GM19467 (cell line): Measurements from ENCODE around the gene ZNF580.
A peak's percentile ranks its signal among the peaks of the same experiment; 100 is the strongest.

Source experiments
- ATAC-seq: cut with Tn5 transposase; IDR thresholded peaks from one replicate; pipeline ENCODE4 v1.9.1; 2021; ENCODE audit warnings: mild to moderate bottlenecking, moderate library complexity; ENCODE audit not compliant: unreplicated experiment

The ZNF580 gene

DNA sequence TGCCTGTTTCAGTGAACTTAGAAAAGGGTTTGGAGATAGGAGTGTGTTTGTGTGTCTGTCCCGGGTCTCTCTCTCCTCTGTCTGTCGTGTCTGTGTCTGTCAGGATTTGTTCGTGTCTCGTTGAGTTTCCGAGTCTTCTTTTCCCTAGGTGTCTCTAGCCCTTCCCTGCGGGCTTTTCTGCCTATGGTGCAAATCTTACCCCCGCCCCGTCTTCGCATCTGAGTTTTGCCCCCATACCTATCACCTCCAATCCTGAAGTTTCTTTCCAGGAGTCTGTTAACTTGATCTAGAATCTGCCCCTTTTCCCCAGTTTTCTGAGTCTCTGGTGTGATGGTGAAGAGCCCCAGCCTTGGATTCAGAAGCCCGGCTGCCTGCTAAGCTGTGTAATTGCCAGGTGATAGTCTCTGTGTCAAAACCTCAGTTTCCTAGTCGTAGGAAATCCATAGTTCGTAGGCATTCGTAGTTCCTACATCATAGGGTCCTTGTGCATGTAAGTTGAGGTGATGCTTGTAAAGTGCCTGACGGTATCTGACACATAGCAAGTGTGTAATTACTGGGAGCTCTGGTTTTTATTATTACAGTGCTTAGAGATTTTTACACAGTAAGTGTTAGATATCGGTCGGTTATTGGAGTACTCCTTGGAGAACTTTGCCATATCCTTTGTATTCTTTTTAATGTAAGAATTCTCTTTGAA is 35.0 kb downstream of the ZNF580 start:
- no peak for ATAC-seq

DNA sequence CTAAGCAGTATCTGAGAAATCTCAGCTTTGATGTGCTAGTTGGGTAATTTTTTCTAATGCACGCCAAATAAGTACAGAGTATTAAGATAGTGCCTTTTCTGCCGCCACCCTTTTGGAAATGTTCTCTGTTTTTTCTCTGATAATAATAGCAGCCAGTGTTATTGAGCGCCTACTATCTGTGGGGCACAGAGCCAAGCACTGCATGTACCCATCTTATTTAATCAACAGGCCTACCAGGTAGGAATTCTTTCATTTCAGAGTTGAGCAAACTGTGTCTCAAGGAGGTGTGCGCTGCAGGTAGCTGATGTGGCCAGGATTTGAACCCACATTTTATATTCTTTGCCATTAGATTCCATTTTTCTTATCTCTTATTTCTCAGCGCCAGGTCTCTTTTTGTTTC is 35.6 kb downstream of the ZNF580 start:
- no peak for ATAC-seq

DNA sequence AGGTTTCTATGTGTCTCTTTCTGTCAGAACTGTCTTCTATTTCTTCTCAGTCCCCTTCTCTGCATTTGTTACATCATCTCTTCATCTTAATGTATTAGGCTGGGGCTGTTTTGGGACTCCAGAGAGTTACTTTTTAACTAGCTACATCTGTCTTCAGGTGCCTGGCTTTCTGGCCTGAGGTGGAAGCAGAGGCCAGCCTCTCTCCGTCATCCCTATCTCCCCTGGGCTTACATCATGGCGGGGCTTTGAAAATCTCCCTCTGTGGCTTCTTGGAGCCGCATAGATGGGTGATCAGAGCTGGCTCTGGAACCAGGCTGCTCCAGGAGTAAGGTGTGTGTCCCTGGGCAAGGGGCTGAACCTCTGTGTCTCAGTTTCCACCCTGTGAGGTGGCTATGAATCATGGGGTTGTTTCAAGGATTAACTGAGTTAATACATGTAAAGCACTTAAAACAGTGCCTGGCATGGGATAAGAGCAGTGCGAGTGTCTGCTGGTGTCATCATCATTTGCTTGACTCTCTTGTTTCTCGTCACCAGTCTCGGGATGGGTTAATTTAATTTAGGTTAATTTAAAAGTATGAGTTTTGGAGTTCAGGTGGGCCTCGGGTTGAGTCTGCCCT is 36.2 kb downstream of the ZNF580 start:
- no peak for ATAC-seq

DNA sequence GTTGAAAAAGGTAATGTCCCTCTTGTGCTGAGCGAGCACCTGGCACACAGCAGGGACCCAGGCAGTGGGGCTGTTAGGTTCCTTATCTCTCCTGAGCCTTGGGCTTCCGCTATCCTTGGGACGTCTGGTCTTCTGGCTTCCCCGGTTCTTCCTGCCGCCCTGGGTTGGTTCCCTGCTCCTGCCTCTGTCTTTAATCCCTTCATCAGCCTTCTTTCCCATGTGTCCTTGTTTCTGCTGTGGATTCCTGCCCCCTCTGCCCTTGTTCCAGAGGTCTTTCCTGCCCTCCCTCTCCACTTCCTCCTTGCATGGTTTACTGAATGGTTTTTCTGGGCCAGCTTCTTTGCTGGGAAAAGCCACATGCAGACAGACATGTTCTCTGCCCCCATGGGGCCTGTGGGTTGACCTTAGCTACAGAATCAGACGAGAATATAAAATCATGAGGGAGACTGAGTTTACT is 36.8 kb downstream of the ZNF580 start:
- no peak for ATAC-seq

DNA sequence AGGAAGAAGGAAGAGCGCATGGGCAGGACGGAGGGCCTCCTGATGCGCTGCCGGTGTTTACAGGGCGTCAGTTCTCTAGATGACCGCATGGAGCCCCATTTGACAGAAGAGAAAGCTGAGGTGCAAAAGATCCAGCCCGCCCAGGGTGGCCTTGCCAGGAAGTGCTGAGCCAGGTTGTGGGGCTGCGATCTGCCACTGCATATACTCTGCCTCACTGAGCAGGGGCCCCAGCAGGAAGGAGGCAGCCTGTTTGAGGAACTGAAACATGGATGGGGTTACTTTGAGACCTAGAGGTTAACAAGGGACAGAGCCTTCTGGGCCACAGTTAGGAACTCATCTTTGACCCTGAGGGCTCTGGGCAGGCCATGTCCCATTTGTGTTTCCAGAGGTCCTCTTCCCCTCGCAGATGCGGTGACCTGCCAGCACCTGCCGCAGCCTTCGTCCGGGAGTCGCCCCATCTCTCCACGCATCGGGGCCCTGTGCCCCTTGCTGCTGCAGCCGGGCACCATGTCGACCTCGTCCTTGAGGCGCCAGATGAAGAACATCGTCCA is 37.4 kb downstream of the ZNF580 start:
- ATAC-seq: peak; percentile 62

DNA sequence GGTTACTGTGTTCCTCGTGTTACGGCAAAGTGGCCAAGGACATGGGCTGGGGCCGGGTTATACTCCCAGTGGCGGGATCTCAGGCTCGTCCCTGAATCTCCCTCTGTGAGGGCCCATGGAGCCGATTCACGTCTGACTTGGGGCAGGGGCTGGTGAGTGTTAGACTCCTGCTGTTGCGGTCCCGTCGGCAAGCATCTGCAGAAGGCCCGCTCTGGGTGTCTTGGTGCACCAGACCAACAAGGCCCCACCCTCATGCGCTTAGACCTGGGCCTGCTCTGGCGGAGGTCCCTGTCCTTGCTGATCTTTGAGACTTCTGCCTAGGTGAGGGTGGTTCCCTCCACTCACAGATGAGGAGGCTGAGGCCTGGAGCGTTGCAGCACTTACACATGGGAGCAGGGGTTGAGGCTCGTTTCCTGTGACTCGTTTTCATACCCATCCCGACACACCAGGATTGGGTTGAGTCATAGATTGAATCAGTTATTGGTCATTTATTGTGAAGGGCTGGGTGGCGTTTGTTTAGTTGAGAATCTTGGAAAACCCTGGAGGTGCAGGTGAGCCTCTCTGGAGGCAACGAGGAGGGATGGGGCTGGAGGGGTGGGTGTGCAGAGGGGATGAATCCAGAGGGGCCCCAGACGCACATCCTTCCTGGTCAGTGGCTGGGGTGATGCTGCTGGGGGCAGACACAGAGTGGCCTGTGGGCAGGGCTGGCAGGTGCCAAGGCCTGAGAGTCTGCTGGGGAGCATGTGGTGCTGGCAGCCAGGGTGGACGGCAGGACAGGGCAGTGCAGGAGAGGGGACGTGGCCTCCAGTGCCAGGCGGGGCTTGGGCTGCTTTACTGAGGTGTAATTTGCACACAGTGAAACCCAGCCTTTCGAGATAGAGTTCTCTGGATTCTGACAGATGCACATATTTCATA is 38.8 kb downstream of the ZNF580 start:
- no peak for ATAC-seq

DNA sequence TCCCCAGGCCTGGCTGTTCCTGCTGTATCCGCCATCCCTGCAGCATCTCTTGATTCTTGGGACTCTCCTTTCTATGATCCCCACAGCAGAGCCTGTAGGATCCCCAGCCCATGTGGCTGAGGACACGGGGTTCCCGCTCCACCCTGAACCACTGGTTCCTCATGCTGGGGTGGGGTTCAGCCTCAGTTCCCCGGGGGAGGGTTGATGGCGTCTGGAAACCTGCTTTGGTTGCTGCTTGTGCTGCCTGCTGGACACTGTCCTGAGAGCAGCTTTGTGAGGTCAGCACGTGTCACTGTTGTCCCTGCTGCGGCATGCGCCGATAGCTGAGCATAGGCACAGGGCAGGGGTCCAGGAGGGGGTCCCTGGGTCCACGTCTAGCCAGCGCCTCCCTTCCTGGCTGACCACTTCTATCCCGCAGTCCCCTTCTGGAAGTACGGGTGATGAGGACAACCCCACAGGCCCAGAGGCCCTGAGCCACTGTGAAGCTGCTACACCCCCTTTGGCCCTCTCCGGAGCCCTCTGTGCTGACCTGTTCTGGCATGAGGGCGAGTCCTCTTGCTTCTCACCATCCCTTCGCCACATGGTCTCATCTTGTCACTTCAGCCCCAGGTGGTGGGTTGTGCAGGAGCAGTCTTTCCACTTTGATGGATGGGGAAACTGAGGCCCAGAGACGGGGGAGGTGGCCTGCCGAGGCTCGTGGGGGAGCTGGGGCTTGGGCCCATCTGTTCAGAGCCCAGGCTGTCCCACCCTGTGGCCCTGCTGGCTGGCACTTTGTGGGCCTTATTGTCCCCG is 39.7 kb downstream of the ZNF580 start:
- no peak for ATAC-seq

DNA sequence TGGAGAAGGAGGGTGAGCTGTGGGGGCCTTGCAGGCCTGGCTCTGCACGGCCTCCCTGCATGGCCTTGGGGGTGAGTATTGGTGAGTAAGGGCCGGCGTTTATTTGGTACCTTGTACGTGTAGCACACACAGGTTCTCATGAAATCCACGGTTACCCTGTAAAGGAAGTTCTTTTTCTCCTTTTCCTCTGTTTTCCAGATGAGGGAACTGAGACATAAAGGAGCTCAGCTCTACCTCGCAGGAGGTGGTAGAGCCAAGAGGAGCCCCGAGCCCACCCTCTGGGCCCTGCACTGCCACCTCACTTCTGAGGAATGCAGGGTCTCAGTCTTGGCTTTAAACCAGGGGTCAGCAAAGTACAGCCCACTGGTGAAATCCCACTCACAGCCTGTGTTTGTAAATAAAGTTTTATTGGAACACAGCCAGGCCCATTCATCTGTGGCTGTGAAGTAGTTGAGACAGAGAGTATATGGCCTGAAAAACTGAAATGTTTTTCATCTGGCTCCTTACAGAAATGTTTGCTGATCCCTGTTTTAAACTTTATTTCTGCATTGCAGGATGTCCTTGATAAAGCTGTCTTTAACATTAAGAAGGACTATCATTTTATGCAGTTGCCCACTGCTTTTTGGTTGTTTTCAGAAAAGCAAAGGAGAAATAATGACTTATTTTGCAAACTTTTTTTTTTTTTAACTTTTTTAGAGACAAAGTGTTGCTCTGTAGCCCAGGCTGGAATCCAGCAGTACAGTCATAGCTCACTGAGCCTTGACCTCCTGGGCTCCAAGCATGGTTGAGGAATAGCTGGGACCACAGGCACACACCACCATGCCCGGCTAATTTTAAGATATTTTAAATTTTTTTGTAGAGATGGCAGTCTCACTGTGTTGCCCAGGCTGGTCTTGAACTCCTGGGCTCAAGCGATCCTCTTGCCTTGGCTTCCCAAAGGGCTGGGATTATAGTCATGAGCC is 40.6 kb downstream of the ZNF580 start:
- no peak for ATAC-seq

DNA sequence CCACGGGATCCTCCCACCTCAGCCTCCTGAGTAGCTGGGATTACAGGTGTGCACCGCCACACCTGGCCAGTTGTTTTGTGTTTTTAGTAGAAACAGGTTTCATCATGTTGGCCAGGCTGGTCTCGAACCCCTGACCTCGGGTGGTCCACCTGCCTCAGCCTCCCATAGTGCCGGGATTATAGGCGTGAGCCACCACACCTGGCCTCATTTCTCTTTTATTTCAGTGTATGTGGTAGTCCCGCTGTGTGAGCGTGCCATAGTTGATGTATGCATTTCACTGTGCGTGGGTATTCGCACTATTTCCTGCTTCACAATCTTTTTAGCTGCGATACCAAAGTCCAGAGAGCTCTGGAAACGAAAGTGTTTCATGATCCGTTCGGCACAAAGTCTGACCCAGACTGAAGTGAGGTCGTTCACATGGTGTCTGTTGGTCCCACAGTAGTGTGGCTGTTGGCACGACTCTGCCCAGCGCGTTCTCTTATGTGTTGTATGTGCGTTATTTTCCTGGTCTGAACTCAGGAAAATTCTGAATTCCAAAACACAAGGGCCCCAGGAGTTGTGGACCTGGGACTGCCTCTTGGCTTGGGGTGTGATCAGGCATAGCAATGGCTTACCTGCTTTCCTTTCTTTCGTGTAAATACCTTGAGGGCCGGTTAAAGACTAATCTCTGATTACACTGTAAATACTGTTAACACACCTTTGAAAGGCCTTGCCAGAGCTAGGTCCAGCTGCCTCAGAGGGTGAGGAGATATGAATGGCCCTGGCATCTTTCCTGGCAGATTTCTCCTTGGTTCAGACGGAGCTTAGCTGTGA is 42.9 kb downstream of the ZNF580 start:
- ATAC-seq: no peak

DNA sequence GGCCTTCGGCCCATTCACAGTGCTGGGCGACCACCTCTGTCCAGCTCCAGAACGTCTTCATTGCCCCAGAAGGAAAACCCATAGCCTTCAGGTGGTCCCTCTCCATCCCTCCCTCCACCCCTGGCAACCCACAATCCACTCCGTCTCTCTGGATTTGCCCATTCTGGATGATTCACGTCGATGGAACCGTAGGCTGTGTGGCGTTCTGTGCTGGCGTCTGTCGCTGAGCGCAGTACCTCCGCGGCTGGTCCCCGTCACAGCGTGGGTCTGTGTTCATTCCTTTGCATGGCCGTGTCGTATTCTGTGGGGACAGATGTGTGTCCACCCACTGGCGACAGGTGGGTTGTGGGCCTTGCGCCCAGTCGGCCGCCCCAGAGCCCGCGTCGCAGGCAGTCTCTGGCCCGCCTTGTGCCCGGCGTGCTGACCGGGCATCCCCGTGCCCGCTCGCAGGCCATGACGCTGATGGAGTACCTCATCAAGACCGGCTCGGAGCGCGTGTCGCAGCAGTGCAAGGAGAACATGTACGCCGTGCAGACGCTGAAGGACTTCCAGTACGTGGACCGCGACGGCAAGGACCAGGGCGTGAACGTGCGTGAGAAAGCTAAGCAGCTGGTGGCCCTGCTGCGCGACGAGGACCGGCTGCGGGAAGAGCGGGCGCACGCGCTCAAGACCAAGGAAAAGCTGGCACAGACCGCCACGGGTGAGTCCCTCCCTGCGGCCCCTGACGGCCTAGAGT is 44.3 kb downstream of the ZNF580 start:
- no peak for ATAC-seq

DNA sequence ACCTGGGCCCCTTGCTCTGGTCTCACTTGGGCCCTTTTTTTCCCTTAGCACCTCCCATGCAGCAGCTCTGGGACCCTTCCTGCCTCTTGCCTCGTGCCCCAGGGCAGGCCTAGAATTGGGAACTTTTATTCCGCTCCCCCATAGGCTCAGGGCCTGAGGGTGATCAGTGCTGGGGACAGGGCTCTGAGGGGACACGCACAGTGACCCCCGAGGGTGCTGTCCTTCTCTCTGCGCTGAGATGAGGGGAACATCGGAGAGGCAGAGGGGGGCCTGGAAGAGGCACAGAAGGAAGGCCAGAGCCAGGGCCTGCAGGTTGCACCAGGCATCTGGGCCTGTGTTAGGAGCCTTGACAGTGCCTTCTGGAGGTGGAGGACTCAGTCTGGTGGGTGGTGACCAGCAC is 45.0 kb downstream of the ZNF580 start:
- no peak for ATAC-seq

DNA sequence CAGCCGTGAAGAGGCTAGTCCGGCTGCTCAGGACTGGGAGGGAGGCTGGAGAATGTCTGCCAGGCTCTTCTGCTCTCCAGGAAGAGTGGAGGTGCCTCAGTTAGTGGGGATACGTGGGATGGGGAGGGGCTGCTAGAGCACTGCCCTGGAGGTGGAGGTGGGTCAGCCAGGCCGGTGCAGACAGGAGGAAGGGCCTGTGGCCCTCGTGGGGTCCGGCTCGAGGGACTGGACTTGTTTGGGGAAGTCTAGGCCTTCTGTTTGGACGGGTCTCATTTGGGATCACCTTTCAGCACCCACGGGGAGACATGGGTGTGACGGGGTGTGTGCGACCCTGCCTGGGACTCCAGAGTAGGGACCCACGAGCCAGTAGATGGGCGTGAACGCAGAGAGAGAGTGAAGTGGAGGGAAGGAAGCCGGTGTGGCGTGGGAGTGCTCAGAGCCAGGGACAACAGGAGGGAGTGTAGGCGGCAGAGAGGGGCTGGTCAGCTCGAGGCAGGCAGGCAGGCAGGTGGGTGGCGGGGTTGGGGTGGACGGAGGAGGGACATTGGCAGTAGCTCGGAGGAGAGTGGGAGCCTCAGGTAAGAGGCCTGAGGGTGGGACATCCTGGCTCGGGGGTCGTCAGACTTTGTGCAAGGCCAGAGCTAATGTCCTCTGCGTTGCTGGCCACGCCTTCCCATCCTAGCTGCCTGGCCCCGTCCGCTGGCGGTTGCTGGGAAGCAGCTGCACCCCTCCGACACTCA is 45.7 kb downstream of the ZNF580 start:
- ATAC-seq: no peak

DNA sequence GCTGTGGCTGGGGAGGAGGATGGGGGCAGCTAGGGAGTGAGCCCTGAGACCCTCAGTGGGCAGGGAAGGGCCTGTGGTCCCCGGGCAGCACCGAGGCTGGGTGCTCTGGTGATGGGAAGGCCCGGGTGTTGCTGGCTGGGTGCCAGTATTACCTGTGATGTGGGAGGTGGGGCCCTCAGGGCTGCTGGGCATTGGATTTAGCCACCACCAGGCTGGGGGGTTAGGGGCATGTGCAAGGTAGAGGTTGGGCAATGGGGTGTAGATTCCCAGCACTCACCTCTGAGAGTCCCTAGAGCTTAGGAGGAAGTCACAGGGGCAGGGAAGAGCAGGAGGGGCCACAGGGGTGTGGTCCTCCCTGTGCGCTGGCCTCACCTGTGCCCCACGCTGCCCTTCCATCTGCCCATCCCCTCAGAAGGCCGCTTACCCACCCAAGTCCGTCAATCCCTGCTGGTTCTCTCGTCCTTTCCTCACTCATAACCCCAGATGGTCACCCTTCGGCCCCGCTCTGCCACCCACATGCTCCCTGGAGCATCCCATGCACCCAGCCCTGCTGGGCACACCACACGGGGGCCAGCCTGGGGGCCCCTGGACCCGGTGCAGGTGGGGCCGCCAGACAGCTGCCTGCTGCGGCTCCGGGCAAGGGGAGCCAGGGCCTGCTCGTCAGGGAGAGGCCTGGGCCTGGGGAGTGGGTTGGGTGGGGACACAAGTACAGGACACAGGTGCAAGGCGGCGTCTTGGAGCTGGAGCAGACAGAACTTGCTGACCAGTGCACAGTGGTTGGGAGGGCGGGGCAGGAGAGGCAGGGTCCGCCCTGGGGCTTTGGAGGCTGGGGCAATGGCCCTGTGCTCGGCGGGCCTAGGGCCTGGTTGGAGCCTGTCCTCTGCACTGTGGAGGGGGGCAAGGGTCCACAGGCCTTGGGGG is 46.7 kb downstream of the ZNF580 start:
- ATAC-seq: no peak

DNA sequence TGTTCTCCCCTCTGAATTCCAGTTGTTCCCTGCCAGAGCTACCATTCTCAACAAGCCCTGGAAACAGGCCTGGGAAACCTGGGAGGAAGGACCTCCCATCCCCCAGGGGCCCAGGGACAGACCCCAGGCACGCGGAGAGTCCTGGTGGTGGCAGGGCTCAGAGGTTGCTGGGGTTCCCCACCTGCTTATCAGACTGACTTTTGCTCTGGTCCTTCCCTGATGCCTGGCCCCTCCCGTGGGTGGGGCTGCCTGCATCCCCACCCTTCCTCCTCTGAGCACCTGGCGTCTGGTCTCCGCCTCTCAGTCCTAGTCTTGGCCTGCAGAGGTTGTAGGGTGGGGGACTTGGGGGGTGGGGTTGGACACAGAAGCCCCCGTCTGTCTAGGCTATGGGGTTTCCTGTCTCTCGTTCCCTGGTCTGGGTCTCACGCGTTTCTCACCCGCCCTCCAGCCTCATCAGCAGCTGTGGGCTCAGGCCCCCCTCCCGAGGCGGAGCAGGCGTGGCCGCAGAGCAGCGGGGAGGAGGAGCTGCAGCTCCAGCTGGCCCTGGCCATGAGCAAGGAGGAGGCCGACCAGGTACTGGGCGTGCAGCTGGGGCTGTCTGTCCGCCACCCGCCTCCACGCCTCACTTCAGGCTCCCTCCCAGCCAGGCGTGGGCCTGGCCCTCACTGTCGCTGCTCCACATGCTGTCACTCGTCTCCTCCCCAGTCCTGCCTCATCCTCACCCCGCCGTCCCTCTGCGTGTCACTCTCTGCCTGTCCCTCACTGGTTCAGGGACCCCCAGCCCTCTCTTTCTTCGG is 47.8 kb downstream of the ZNF580 start:
- no peak for ATAC-seq

DNA sequence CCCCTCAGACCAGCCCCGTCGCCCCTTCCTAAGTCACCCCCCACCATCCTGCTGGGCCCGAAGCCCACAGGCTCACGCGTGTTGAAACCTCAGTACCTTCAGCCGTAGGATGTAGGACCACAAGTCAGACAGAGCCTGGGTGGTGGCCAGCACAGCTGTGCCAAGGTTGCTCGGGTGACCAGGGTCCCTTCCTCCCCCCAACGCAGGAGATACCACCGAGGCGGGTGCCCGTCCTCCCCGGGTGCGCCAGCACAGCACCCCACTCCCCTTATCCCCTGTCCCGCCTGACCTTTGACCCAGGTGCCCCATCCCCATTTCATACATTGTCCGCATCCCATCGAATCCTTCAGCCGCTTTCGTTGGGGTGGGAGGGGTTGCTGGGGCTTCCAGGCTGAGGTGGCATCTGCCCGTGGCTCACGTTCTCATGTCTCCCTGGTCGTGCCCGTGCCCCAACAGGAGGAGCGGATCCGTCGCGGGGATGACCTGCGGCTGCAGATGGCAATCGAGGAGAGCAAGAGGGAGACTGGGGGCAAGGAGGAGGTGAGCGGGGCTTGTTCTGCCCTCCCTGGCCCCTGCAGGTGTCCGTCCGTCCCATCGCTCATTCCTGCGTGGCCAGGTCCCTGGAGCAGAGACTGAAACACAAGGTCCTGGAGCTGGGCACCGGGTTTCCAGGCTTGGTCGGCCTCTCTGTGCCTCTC is 48.8 kb downstream of the ZNF580 start:
- no peak for ATAC-seq
